ENCODE results near the gene RER1. TPM values are rescaled to one million over a fixed set of nuclear protein-coding genes. Genes with fewer than 3 reads are reported as not detected.

The RER1 gene
- polyA plus RNA-seq, 1 donor from 2014 or later = 58.7 TPM

GRCh38 chr1:2417833-2418225 lies 26.2 kb downstream of the RER1 start:
- Histone ChIP-seq H4K20me1 (ENCODE audit: insufficient read depth) (no peaks in the 10 kb centered on the region), H3K27ac (ENCODE audit: low read length) (no peak overlapping the region), H3F3A (ENCODE audit: insufficient read depth, low read length, poor library complexity, severe bottlenecking) (no peaks in the 10 kb centered on the region), H2AFZ (ENCODE audit: low read depth, low read length) (no peak overlapping the region), H3K9me3 (ENCODE audit: low read length) (no peaks in the 10 kb centered on the region), H3K27me3 (ENCODE audit: insufficient read depth, low read depth, low read length) (no peaks in the 10 kb centered on the region), H3K4me3 (ENCODE audit: low read length) (no peak overlapping the region), H3K9ac (ENCODE audit: low read length) (no peak overlapping the region), H3K4me2 (ENCODE audit: low read length) (no peak overlapping the region), H3K79me2 (replicated peaks; ENCODE audit: insufficient read depth, low read length) (no peaks in the 10 kb centered on the region), H3K9me2 (ENCODE audit: insufficient read depth, low read length) (no peaks in the 10 kb centered on the region), H3K36me3 (ENCODE audit: insufficient read depth, low read length) (no peaks in the 10 kb centered on the region)
- no peak for TF ChIP-seq SMC3 (conservative IDR thresholded peaks at IDR 0.05; ENCODE audit: poor library complexity)
- TF ChIP-seq REST (IDR thresholded peaks at IDR 0.05; ENCODE audit: borderline replicate concordance) = no peak
- no peak for TF ChIP-seq EZH2 (IDR thresholded peaks at IDR 0.05; ENCODE audit: borderline replicate concordance, insufficient read depth, low read length, poor library complexity, severe bottlenecking)
- no peak for TF ChIP-seq MXI1 (conservative IDR thresholded peaks at IDR 0.05; ENCODE audit: poor library complexity, severe bottlenecking)
- TF ChIP-seq POLR2AphosphoS5 (IDR thresholded peaks at IDR 0.05) = no peak
- TF ChIP-seq RAD21 (conservative IDR thresholded peaks at IDR 0.05) = no peak
- no peak for TF ChIP-seq TAF1 (IDR thresholded peaks at IDR 0.05; ENCODE audit: low read depth)
- TF ChIP-seq CTCF (IDR thresholded peaks at IDR 0.05; ENCODE audit: poor library complexity, severe bottlenecking) = no peak
- TF ChIP-seq EP300 (conservative IDR thresholded peaks at IDR 0.05; ENCODE audit: poor library complexity, severe bottlenecking) = no peak

- TF ChIP-seq TAF1 (IDR thresholded peaks at IDR 0.05; ENCODE audit: low read depth) = no peak
- no peak for TF ChIP-seq EZH2 (IDR thresholded peaks at IDR 0.05; ENCODE audit: borderline replicate concordance, insufficient read depth, low read length, poor library complexity, severe bottlenecking)
- no peak for TF ChIP-seq SMC3 (conservative IDR thresholded peaks at IDR 0.05; ENCODE audit: poor library complexity)
- TF ChIP-seq RAD21 (conservative IDR thresholded peaks at IDR 0.05) = no peak
- no peak for TF ChIP-seq EP300 (conservative IDR thresholded peaks at IDR 0.05; ENCODE audit: poor library complexity, severe bottlenecking)
- TF ChIP-seq POLR2AphosphoS5 (IDR thresholded peaks at IDR 0.05) = no peak
- no peak for TF ChIP-seq REST (IDR thresholded peaks at IDR 0.05; ENCODE audit: borderline replicate concordance)
- no peak for TF ChIP-seq MXI1 (conservative IDR thresholded peaks at IDR 0.05; ENCODE audit: poor library complexity, severe bottlenecking)
- no peak for TF ChIP-seq CTCF (IDR thresholded peaks at IDR 0.05; ENCODE audit: poor library complexity, severe bottlenecking)
- H2AFZ ChIP-seq (ENCODE audit: low read depth, low read length) = no peak overlapping the region
- no peaks in the 10 kb centered on the region for H3K79me2 ChIP-seq (replicated peaks; ENCODE audit: insufficient read depth, low read length)
- H3K27me3 ChIP-seq (ENCODE audit: insufficient read depth, low read depth, low read length) = no peaks in the 10 kb centered on the region
- H3K9me3 ChIP-seq (ENCODE audit: low read length) = no peaks in the 10 kb centered on the region
- H3K4me3 ChIP-seq (ENCODE audit: low read length) = no peak overlapping the region
- no peaks in the 10 kb centered on the region for H4K20me1 ChIP-seq (ENCODE audit: insufficient read depth)
- no peak overlapping the region for H3K27ac ChIP-seq (ENCODE audit: low read length)
- H3K9ac ChIP-seq (ENCODE audit: low read length) = no peak overlapping the region
- no peaks in the 10 kb centered on the region for H3K36me3 ChIP-seq (ENCODE audit: insufficient read depth, low read length)
- no peaks in the 10 kb centered on the region for H3F3A ChIP-seq (ENCODE audit: insufficient read depth, low read length, poor library complexity, severe bottlenecking)
- no peaks in the 10 kb centered on the region for H3K9me2 ChIP-seq (ENCODE audit: insufficient read depth, low read length)
- H3K4me2 ChIP-seq (ENCODE audit: low read length) = no peak overlapping the region
These were observed 27.2 kb downstream of the RER1 start for GRCh38 chr1:2418791-2419320.
